Measurements from ENCODE around the gene LRRC27. TPM values are rescaled to one million over a fixed set of nuclear protein-coding genes. Genes with fewer than 3 reads are reported as not detected.

Gene LRRC27
- total RNA-seq, 1 experiment from 2014 or later, result 5.6 TPM

- DNase-seq, result no peak
- no TSS peak for BruUV-seq (replicated peaks)
Observed at GRCh38 chr10:132341781-132342180, 9.8 kb downstream of the LRRC27 start.

GRCh38 chr10:132342553-132342952 is 10.6 kb downstream of the LRRC27 start:
- no TSS peak for BruUV-seq (replicated peaks)
- no peaks in the 10 kb centered on the region for H3K36me3 ChIP-seq (ENCODE audit: low read depth, low read length)
- CTCF ChIA-PET, result no interaction called here

More at GRCh38 chr10:132341781-132342180, 9.8 kb downstream of the LRRC27 start:
- TF ChIP-seq EZH2 (IDR thresholded peaks at IDR 0.05; ENCODE audit: low read length, unreplicated experiment) (no peak), CTCF (conservative IDR thresholded peaks at IDR 0.05; ENCODE audit: low read depth, low read length) (no peak), EZH2phosphoT487 (IDR thresholded peaks at IDR 0.05; ENCODE audit: borderline replicate concordance, low read length) (no peak)
- ChIA-PET POLR2A (ENCODE audit: unreplicated experiment) (no interaction called here), CTCF (no interaction called here)
- no peaks in the 10 kb centered on the region for H3K79me2 ChIP-seq (ENCODE audit: low read length)
- intact Hi-C loops (cut with micrococcal nuclease), result no loop called here
- no peaks in the 10 kb centered on the region for H3K4me1 ChIP-seq (ENCODE audit: insufficient read depth, low read length)
- no peaks in the 10 kb centered on the region for H3K27me3 ChIP-seq (ENCODE audit: low read length)
- no peaks in the 10 kb centered on the region for H3F3A ChIP-seq (ENCODE audit: low read length, unreplicated experiment)
- H2AFZ ChIP-seq (ENCODE audit: low read length), result no peak overlapping the region
- no peaks in the 10 kb centered on the region for H3K9me3 ChIP-seq (ENCODE audit: low read length)
- no peaks in the 10 kb centered on the region for H3K9me2 ChIP-seq (replicated peaks; ENCODE audit: low read length)
- H3K4me3 ChIP-seq (ENCODE audit: low read length), result no peak overlapping the region
- H4K20me1 ChIP-seq (ENCODE audit: low read length), result no peaks in the 10 kb centered on the region
- ATAC-seq, result no peak
- H3K4me2 ChIP-seq (ENCODE audit: low read length), result no peak overlapping the region
- H3K9ac ChIP-seq (ENCODE audit: low read length), result no peak overlapping the region
- no peaks in the 10 kb centered on the region for H3K36me3 ChIP-seq (ENCODE audit: low read depth, low read length)
- H3K27ac ChIP-seq (ENCODE audit: low read length), result no peak overlapping the region

GRCh38 chr10:132344386-132344785 is 12.4 kb downstream of the LRRC27 start:
- BruUV-seq (replicated peaks), result no TSS peak
- Histone ChIP-seq H3K9me3 (ENCODE audit: low read length) (no peaks in the 10 kb centered on the region), H3K27me3 (ENCODE audit: low read length) (no peaks in the 10 kb centered on the region), H4K20me1 (ENCODE audit: low read length) (no peaks in the 10 kb centered on the region), H3K4me3 (ENCODE audit: low read length) (no peak overlapping the region), H3K4me2 (ENCODE audit: low read length) (no peak overlapping the region), H3K4me1 (ENCODE audit: insufficient read depth, low read length) (no peaks in the 10 kb centered on the region), H2AFZ (ENCODE audit: low read length) (no peak overlapping the region), H3F3A (ENCODE audit: low read length, unreplicated experiment) (no peaks in the 10 kb centered on the region), H3K36me3 (ENCODE audit: low read depth, low read length) (no peaks in the 10 kb centered on the region), H3K79me2 (ENCODE audit: low read length) (no peaks in the 10 kb centered on the region), H3K9me2 (replicated peaks; ENCODE audit: low read length) (no peaks in the 10 kb centered on the region), H3K27ac (ENCODE audit: low read length) (no peak overlapping the region), H3K9ac (ENCODE audit: low read length) (no peak overlapping the region)
- CTCF ChIA-PET, result no interaction called here
- intact Hi-C loops (cut with micrococcal nuclease), result no loop called here
- TF ChIP-seq EZH2phosphoT487 (IDR thresholded peaks at IDR 0.05; ENCODE audit: borderline replicate concordance, low read length), result no peak
- TF ChIP-seq EZH2 (IDR thresholded peaks at IDR 0.05; ENCODE audit: low read length, unreplicated experiment), result no peak
- TF ChIP-seq CTCF (conservative IDR thresholded peaks at IDR 0.05; ENCODE audit: low read depth, low read length), result no peak
- no peak for DNase-seq
- ATAC-seq, result no peak
- POLR2A ChIA-PET (ENCODE audit: unreplicated experiment), result no interaction called here

More at GRCh38 chr10:132342553-132342952, 10.6 kb downstream of the LRRC27 start:
- intact Hi-C loops (cut with micrococcal nuclease), result no loop called here
- Histone ChIP-seq H3F3A (ENCODE audit: low read length, unreplicated experiment) (no peaks in the 10 kb centered on the region), H3K9me3 (ENCODE audit: low read length) (no peaks in the 10 kb centered on the region), H3K27ac (ENCODE audit: low read length) (no peak overlapping the region), H3K27me3 (ENCODE audit: low read length) (no peaks in the 10 kb centered on the region), H3K9ac (ENCODE audit: low read length) (no peak overlapping the region), H3K4me2 (ENCODE audit: low read length) (no peak overlapping the region), H3K9me2 (replicated peaks; ENCODE audit: low read length) (no peaks in the 10 kb centered on the region), H2AFZ (ENCODE audit: low read length) (no peak overlapping the region), H3K79me2 (ENCODE audit: low read length) (no peaks in the 10 kb centered on the region), H3K4me3 (ENCODE audit: low read length) (no peak overlapping the region), H3K4me1 (ENCODE audit: insufficient read depth, low read length) (no peaks in the 10 kb centered on the region), H4K20me1 (ENCODE audit: low read length) (no peaks in the 10 kb centered on the region)
- ATAC-seq (no peak), DNase-seq (no peak)
- POLR2A ChIA-PET (ENCODE audit: unreplicated experiment), result no interaction called here
- TF ChIP-seq EZH2phosphoT487 (IDR thresholded peaks at IDR 0.05; ENCODE audit: borderline replicate concordance, low read length), result no peak
- TF ChIP-seq EZH2 (IDR thresholded peaks at IDR 0.05; ENCODE audit: low read length, unreplicated experiment), result no peak
- no peak for TF ChIP-seq CTCF (conservative IDR thresholded peaks at IDR 0.05; ENCODE audit: low read depth, low read length)
